ENCODE results near the gene CCNY. TPM values are rescaled to one million over a fixed set of nuclear protein-coding genes. Genes with fewer than 3 reads are reported as not detected.
A peak's percentile ranks its signal among the peaks of the same experiment; 100 is the strongest.
"Not testable (repeated sequence)": the region's sequence is repeated elsewhere in the genome, so short reads cannot be mapped to it uniquely, and the experiment has no call there.

Gene CCNY
- total and polyA plus RNA-seq, 8 donors: 10.6 to 41.7 (median 26.6) TPM

- ATAC-seq; H3K9me3 ChIP-seq; H3K27ac ChIP-seq; intact Hi-C loops (cut with DNase I); DNase-seq; H3K36me3 ChIP-seq; FAIRE-seq; H3K4me3 ChIP-seq; H3K27me3 ChIP-seq: not testable (repeated sequence)
- peaks cover 17 to 19% (median 19%) of the 10 kb centered on the region in 3 donors for H3K4me1 ChIP-seq
- WGBS, 2 donors: 73 to 89% methylated on average over 4 of the region's 5 CpGs
Measured at GRCh38 chr10:35406003-35406630, 69.8 kb downstream of the CCNY start.

- 95 to 97% methylated on average over 12 of the region's 12 CpGs for WGBS, 2 donors
- FAIRE-seq: not testable (repeated sequence)
- peaks cover 17 to 24% (median 19%) of the 10 kb centered on the region in 3 donors for H3K4me1 ChIP-seq
Measured at GRCh38 chr10:35407696-35408095, 71.4 kb downstream of the CCNY start.

GRCh38 chr10:35409094-35409582, 72.8 kb downstream of the CCNY start:
- intact Hi-C loops (cut with DNase I): no loop called here
- ATAC-seq: peak; percentile 94 to 96 (median 96)
- no peak for FAIRE-seq
- WGBS, 2 donors: 50 to 51% methylated on average over 2 of the region's 2 CpGs
- H3K27ac ChIP-seq: peak overlapping the region in 2 of 4 donors; percentile 29 to 40
- H3K9me3 ChIP-seq: no peaks in the 10 kb centered on the region
- H3K4me1 ChIP-seq: peaks cover 17 to 24% (median 19%) of the 10 kb centered on the region in 3 donors
- no peaks in the 10 kb centered on the region for H3K27me3 ChIP-seq
- H3K36me3 ChIP-seq: no peaks in the 10 kb centered on the region
- peak in 4 of 6 donors; percentile 43 to 80 (median 74) for DNase-seq
- no peak for TF ChIP-seq CTCF (IDR thresholded peaks at IDR 0.05)
- H3K4me3 ChIP-seq: no peak overlapping the region

More at GRCh38 chr10:35407696-35408095, 71.4 kb downstream of the CCNY start:
- H3K27me3 ChIP-seq; DNase-seq; ATAC-seq; H3K9me3 ChIP-seq; H3K4me3 ChIP-seq; intact Hi-C loops (cut with DNase I); H3K36me3 ChIP-seq; H3K27ac ChIP-seq: not testable (repeated sequence)

GRCh38 chr10:35409808-35410207, 73.5 kb downstream of the CCNY start:
- Histone ChIP-seq H3K27me3 (no peaks in the 10 kb centered on the region), H3K4me1 (peaks cover 17 to 24% (median 19%) of the 10 kb centered on the region in 3 donors), H3K27ac (peak overlapping the region in 3 of 4 donors; percentile 8 to 38 (median 29)), H3K9me3 (no peaks in the 10 kb centered on the region), H3K36me3 (no peaks in the 10 kb centered on the region), H3K4me3 (no peak overlapping the region)
- intact Hi-C loops (cut with DNase I): no loop called here
- peak; percentile 24 to 53 (median 38) for ATAC-seq
- TF ChIP-seq CTCF (IDR thresholded peaks at IDR 0.05): no peak
- no peak for DNase-seq
- no peak for FAIRE-seq
- 51 to 71% methylated on average over 1 of the region's 1 CpG for WGBS, 2 donors

GRCh38 chr10:35412003-35412723, 75.9 kb downstream of the CCNY start:
- no peaks in the 10 kb centered on the region for H3K27me3 ChIP-seq
- ATAC-seq: no peak
- H3K4me3 ChIP-seq: no peak overlapping the region
- H3K27ac ChIP-seq: no peak overlapping the region
- no peak for FAIRE-seq
- 82 to 91% methylated on average over 4 of the region's 4 CpGs for WGBS, 2 donors
- DNase-seq: no peak
- H3K9me3 ChIP-seq: no peaks in the 10 kb centered on the region
- intact Hi-C loops (cut with DNase I): no loop called here
- no peak for TF ChIP-seq CTCF (IDR thresholded peaks at IDR 0.05)
- H3K4me1 ChIP-seq: peaks cover 17 to 24% (median 19%) of the 10 kb centered on the region in 3 donors
- no peaks in the 10 kb centered on the region for H3K36me3 ChIP-seq
